ENCODE results near the gene RAP1GAP2. TPM values are rescaled to one million over a fixed set of nuclear protein-coding genes. Genes with fewer than 3 reads are reported as not detected.
"Not testable (repeated sequence)": the region's sequence is repeated elsewhere in the genome, so short reads cannot be mapped to it uniquely, and the experiment has no call there.

RAP1GAP2 gene
- total RNA-seq, 1 donor from 2014 or later, result 29.3 TPM

DNA sequence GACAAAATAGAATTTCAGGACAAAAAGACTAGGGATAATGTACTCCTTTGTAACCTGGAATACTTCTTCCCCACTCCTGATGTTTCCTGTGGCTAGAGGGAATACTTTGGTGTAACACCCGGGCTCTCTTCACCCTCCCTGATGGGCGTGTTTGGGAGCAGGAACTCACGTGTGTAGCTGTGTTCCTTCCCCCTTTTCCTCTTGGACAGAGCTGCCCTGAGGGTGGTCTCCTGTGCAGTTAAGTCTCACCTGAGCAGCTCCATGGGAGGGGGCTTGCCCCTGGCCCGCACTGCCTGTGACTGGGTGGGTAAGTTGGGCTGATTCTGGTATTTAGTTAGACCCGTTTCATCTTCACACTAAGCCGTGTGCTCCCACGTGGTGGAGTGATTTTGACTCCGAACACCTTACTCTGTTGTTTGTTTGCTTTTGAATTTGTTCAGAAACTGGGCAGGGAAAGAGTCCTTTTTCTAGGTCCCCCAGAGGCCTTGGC is 179.3 kb downstream of the RAP1GAP2 start:
- no peak for DNase-seq

DNA sequence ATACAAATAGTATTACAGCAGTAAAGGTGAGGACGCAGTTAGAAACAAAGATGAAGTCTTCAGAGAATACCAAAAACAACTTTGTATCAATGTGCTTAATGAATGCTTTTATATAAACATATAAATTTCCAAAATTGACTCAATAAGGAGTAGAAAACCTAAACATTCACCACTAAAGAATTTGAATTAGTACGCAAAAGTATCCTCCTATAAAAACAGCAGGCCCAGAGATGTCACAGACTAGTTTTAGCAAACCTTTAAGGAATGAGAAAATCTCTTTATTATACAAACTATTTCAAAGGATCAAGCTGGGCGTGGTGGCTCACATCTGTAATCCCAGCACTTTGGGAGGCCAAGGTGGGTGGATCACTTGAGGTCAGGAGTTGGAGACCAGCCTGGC is 180.9 kb downstream of the RAP1GAP2 start:
- DNase-seq, result no peak

DNA sequence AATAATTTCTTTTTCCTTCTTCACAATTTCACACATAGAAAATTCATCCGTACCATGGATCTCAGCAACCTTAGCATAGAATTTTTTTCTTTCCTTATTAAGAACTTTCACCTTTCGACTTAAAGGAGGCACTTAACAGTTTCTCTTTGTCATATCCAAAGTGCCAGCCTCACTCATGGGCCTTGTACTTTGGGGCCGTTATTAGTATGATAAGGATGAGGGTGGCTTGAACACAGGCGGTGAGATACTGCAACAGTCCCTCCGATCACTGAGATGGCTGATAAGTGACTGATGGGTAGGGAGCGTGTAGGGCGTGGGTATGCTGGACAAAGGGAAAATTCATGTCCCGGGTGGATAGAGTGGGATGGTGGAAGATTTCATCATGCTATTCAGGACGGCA is 181.9 kb downstream of the RAP1GAP2 start:
- no peak for DNase-seq

DNA sequence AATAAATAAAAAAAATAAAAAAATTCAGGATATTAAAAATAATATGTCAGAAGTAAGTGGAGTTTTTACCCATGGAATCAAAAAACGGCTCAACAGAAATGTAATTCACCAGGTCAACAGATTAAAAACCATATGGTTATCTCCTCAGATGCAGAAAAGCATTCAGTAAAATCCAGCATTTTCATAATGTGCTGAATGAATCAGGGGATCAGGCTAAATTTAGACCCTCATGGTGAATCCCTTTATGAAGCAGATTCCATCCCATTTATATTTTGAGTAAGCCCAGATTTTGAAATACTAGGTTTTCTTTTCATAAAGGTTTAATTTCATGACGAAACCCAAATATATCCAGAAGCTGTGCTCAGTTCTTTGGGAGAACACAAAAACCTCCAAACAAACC is 182.8 kb downstream of the RAP1GAP2 start:
- DNase-seq, result no peak

DNA sequence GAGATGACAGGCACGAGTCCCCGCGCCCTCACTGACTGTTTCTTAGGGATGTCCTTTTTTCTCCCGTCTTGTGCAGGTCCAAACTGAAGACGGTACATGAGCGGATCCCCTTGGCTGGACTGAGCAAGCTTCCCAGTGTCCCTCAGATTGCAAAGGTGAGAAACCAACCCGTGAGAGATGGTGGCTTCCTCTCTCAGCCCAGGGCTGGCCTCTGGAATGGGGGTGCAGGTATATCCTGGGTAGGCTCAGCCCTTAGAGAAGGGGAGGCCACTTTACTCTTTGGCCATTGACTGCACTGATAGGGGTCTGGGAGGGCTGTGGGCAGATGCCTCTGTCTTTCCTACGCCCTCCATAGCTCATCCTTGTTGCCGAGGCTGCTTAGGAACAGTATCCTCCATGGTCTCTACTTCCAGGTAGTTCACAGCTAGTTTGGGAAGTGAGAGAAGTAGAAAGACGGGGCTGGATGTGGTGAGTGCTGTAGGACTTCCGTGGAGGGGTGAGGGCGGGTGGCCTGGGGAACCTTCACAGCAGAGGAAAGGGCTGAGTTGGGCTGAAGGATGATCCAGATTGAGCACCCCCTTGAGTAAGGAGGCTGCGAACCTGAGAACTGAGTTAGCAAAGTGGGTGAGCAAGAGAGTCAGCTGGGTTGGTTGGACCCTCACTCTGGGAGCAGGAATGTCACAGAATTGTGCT is 184.1 kb downstream of the RAP1GAP2 start:
- no peak for DNase-seq

DNA sequence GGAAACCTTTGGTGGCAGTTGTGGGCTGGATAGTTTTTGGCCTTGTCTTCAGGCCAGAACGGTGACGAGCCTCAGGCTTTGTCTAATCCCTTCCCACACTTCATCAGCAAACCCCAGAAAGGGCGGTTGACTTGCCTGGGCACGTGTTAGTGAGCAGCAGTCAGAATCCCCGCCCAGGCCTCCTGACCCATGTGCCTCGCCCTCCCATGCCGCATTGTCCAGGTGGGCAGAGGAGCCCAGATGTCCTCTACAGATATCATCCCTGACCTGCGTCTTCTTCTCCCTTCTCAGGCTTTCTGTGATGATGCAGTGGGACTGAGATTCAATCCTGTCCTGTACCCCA is 184.6 kb downstream of the RAP1GAP2 start:
- DNase-seq, result no peak

DNA sequence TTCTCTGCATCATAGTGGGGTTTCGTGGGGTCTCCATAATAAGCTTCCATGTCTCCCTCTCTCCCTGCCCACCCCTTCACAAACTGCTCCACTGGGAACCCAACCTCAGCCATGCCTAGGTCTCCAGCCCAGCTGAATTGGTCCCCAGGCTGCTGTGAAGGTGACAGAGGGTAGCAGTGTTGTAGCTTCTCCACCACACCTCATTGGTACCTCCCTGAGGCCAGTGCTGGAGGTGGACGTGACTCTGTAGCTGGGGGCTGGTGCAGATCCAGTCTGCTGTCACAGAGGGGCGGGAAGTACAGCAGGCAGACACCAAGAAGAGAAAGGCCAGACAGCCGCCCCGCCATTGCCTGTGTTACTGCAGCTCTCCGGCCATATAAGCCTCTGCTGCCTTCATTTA is 185.1 kb downstream of the RAP1GAP2 start:
- no peak for DNase-seq

DNA sequence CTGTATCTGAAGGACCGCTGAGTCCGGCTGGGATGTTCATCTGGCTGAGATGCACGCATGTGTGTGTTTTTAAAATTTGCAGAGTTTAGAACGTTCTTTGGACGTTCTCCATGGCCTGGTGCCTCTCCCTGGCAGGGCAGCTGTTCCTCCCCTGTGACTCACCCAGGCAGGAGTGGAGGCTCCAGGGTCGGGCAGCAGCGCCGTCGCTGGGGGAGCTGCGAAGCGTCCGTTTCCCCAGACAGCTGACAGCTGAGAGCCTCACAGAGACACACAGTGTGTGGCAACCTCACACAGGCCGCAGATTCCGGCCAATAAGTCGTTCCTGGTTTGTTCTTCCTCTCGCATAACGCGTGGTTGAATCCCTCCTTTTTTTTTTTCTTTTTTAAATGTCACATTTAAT is 186.6 kb downstream of the RAP1GAP2 start:
- peak; percentile 82 for DNase-seq

DNA sequence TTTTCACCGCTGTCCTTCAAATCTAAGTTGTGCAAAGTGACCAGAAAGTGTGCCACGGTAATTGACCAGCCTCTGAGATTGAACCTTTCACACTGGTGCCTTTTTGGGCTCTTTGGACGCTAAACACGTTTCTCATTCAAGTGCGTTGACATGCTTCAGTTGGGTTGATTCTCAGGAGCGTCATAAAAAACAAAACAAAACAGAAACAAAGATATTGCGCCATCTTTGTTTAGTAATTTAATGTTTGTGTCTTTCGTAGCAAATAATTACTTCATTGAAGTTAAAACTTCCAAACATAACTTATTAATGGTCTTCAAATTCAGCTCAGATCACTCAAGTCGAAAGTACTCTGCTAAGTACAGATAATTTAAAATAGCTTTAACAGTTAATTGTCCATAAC is 187.0 kb downstream of the RAP1GAP2 start:
- DNase-seq, result no peak

DNA sequence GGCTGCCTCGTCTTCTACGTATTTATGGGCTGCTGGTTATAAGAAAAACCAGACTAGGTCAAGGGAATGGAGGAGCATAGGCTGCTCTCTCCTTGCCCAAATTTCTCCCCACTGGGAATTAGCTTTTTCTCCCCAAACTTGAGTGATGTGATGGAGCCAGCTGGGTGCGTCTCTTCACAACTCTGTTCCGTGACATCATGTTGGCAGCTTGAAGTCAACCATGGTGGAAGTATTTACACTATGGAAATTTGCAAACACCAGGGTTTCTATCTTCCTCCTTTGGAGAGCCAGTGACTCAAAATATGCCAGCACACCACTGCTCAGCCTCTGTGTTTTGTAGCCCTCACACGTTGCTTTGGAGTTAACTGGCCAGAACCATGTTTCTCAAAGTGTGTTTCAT is 189.1 kb downstream of the RAP1GAP2 start:
- no peak for DNase-seq

DNA sequence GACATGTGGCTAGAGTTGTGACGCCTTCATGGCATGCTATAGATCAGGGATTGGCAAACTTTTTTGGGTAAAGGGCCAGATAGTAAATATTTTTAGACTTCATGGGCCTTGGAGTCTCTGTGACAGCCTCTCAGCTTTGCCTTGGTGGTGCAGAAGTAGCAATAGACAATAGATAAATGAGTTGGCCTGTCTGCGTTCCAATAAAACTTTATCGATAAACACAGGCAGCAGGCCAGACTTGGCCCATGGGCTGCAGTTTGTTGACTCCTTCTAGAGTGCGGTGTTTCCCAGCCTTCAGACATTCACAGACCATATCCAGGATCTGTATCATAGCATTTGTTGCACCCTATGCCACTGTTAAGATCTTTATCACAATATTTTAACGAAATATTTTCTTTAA is 190.7 kb downstream of the RAP1GAP2 start:
- DNase-seq, result no peak

DNA sequence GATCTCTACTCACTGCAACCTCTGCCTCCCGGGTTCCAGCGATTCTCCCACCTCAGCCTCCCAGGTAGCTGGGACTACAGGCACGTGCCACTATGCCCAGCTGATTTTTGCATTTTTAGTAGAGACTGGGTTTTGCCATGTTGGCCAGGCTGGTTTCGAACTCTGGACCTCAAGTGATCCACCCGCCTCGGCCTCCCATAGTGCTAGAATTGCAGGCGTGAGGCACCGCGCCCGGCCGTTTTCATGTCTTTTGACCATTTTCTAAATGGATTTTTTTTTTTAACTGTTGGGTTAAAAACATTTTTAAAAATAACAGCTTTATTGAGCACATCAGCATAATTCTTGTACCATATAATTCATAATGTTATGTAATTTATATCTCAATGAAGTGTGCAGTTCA is 193.2 kb downstream of the RAP1GAP2 start:
- not testable (repeated sequence) for DNase-seq

DNA sequence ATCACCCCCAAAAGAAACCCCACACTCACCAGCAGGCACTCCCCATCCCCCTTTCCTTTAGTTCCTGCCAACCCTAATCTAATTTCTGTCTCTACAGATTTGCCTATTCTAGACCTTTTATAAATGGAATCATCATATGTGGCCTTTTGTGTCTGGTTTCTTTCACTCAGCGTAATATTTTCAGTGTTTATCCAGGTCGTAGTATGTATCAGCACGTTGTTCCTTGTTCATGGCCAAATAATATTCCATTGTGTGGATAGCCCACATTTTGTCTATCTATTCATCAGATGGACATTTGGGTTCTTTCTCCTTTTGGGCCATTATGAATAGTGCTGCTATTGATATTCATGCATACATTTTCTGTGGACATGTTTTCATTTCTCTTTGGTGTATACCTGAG is 193.6 kb downstream of the RAP1GAP2 start:
- DNase-seq, result no peak

DNA sequence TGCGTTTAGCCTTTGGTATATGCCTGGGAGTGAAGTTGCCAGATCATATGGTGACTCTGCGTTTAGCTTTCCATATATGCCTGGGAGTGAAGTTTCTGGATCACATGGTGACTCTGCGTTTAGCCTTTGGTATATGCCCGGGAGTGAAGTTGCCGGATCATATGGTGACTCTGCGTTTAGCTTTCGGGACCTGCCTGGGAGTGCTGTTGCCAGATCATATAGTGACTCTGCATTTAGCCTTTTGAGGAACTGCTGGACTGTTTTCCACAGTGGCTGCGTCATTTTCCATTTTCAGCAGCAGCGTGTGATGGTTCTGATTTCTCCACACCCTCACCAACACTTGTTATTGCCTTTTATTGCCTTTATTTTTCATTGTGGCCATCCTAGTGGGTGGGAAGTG is 194.2 kb downstream of the RAP1GAP2 start:
- DNase-seq, result no peak

DNA sequence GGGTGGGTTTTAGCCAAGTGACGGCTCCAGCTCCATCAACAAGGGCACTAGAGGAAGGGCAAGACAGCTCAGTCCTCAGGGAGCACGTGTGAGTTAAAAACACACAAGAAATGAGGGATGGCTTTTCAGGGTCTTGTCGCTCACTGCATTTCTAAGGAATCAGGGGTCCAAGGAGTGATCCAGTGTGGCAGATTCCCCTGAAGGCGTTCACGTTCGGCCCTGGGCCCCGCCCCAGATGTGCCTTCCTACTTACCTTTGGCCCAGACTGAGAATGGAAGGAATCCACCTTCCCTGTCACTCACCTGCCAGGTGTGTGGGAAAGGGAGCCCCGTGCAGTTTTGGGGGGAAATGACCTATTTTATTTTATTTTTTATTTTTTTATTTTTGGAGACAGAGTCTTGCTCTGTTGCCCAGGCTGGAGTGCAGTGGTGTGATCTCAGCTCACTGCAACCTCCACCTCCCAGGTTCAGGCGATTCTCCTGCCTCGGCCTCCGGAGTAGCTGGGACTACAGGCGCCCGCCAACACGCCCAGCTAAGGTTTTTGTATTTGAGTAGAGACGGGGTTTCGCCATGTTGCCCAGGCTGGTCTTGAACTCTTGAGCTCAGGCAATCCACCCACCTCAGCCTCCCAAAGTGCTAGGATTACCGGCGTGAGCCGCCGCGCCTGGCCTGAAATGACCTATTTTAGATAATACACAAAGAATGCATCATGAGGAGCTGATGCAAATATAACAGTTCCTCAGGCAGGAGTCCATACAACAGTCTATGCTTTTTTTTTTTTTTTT is 195.3 kb downstream of the RAP1GAP2 start:
- DNase-seq, result not testable (repeated sequence)

DNA sequence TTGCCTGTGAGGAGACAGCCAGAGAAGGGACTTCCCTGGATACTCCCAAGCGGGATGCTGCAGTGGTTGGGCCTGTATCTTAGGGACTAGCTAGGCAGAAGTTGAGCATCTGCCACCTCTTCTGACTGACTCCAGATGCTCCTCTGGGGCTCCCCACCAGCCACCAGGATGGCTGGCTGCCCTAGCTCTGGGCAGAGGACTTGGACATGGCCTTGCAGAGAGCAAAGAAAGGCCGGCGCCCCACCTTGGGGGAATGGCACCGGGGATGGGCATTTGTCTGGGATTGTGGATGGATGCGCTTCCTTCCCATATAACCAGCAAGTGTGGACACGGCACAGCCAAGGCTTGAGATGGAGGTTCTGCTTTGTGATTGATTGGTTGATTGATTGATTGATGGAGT is 198.2 kb downstream of the RAP1GAP2 start:
- no peak for DNase-seq

DNA sequence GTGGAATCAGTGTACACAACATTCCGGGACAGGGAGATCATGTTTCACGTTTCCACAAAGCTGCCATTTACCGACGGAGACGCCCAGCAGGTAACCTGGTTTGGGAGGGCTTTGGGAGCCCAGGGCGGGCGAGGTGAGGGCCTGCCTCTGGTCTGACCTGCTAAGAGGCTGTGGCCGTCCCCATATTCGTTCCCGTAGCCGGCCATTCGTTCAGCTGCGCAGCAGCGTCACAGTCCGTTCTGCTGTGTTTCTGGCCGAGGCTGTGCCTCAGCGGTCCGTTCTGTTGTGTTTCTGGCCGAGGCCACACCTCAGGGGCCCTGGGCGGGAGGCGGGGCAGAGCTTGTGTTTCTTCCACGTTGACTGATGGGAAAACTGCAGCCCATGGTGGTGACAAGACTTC is 199.1 kb downstream of the RAP1GAP2 start:
- DNase-seq, result no peak

DNA sequence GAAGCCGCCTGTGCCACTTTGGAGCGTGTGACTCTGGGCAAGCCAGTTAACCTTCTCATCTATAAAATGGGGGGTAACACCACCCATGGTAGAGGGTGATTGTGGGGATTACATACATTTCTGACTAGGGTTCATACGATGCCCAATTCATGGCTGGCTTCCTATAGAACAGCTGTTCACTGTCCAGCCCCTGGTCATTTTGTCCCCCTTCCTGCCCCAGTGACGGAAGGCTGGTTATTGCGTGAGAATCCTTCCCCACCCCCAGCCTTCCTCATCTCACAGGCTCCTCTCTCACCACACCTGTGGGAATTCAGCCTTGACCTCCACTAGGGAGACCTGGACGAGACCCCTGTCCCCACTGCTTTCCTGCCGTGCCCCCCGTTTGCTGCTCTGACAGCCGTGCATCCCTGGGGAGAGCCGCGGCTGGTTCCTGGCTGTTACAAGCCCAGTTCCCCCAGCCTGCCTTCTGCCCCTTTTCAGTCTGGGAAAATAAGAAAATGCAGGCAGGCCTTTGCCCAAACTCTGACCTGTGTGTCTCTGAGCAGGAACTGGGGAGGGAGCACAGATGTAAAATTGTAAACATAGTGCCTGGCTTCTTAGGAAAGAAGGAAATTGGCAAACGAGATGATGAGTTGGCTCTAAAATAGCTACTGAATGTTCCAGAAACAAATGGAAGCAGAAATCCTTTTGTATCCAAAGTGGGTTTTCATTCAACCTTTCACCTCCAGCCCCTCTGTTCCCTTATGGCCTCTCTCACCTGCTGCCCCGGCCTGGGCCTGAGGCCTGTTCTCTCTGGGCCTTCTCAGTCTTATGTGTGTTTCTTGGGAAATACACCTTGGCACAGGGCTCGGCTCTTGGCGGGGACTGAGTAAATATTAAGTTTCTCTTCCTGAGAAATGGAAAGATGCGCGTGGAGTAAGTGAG is 199.9 kb downstream of the RAP1GAP2 start:
- no peak for DNase-seq

DNA sequence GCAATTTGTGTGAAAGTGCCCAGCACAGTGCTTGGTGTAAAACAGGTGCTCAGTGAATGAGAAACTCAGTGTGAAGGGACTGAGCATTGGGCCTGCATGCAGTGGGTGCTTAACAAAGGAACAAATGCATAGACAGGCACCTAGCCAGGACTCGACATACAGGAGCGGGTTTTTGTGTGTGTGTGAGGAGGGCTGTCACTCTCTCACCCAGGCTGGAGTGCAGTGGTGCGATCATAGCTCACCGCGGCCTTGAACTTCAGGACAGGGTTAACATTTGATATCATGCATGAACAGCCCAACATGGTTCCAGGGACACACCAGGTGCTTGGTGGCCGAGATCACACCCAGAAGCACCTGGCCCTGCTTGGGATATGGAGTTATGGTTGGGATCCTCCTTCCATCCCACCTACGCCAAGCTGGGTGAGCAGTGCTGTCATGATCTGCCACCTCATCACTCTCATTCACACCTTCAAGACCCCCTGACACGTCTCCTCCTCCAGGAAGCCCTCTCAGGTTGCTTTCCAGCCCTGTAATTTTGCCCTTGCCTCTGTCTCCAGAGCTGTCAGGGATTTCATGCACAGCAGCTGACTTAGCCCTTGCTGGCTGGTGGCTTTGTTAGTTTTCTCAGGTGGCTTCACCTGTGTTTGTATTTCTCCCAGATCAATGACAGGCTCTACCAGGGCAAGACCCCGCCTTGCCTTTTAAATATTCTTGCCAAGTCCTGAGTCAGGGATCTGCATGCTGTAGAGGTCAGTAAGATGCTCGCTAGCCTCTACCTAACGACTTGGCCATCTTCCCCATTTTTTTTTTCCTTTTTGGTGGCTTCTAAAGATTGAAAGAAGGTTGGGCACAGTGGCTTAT is 200.8 kb downstream of the RAP1GAP2 start:
- DNase-seq, result no peak

DNA sequence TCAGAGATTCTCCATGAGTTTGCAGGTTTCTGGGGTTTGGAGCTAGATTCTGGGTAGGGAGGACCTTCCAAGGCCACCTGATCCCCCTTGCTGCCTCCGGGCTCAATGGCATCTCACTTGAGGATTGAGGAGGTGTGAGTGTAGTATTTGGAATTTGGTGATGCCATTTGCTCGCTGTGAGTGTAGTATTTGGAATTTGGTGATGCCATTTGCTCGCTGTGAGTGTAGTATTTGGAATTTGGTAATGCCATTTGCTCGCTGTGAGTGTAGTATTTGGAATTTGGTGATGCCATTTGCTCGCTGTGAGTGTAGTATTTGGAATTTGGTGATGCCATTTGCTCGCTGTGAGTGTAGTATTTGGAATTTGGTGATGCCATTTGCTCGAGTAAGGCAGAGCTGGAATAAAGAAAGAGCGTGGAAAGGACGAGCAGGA is 202.2 kb downstream of the RAP1GAP2 start:
- not testable (repeated sequence) for DNase-seq

DNA sequence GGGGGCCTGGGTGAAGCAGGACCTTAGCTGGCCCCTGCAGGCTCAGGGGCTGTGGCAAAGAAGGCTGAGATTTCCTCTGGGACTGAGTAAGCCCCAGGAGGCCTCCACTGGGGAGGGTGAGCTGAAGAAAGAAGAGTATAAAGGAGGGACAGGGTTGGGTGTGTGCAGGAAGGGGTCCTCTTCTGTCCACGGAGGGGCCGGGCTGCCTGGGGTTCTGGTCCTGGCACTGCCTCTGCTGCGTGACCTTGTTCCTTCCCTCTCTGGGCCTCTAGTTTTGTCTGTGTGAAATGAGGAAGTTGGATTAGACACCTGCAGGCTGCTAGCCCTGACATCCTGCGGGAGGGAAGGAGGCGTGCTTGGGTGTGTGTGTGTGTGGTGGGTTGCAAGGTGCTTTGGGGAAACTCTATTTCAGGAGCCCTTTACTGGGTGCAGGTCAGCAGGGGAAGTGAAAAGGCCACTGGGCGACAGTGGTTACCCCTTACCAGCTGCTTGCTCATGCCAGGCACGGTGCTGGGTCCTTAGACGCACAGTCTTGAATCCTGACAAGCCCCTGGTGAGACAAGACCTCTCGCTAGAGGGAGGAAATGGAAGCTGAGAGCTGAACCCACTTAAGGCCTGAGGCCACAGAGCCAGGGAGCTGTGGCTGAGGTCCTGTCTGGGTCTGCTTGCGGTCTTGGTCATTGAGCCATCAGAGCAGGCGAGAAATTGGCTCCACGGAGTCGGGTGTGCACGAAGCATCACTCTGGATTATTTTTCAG is 206.5 kb downstream of the RAP1GAP2 start:
- no peak for DNase-seq
